ENCODE measurements around the gene FAM124A.

Gene FAM124A

GRCh38 chr13:51241720-51242119, 19.5 kb downstream of the FAM124A start:
- DNase-seq (ENCODE audit: low read depth in 3 of 3), result no peak

- no peak for DNase-seq (ENCODE audit: low read depth in 3 of 3)
These were observed 21.0 kb downstream of the FAM124A start for GRCh38 chr13:51243227-51243626.

GRCh38 chr13:51243832-51244231, 21.6 kb downstream of the FAM124A start:
- DNase-seq (ENCODE audit: low read depth in 3 of 3), result no peak

- DNase-seq (ENCODE audit: low read depth in 3 of 3), result no peak
These were observed 22.6 kb downstream of the FAM124A start for GRCh38 chr13:51244637-51245405.

GRCh38 chr13:51245583-51245982, 23.4 kb downstream of the FAM124A start:
- no peak for DNase-seq (ENCODE audit: low read depth in 3 of 3)

GRCh38 chr13:51246025-51246417, 23.8 kb downstream of the FAM124A start:
- DNase-seq (ENCODE audit: low read depth in 3 of 3), result no peak

- DNase-seq (ENCODE audit: low read depth in 3 of 3), result no peak
These were observed 24.4 kb downstream of the FAM124A start for GRCh38 chr13:51246418-51247277.

GRCh38 chr13:51249255-51249654, 27.1 kb downstream of the FAM124A start:
- no peak for DNase-seq (ENCODE audit: low read depth in 3 of 3)

GRCh38 chr13:51249770-51250741, 27.9 kb downstream of the FAM124A start:
- no peak for DNase-seq (ENCODE audit: low read depth in 3 of 3)

- no peak for DNase-seq (ENCODE audit: low read depth in 3 of 3)
These were observed 29.3 kb downstream of the FAM124A start for GRCh38 chr13:51251480-51251879.

GRCh38 chr13:51252954-51253532, 30.8 kb downstream of the FAM124A start:
- DNase-seq (ENCODE audit: low read depth in 3 of 3), result no peak

GRCh38 chr13:51255556-51255955, 33.4 kb downstream of the FAM124A start:
- no peak for DNase-seq (ENCODE audit: low read depth in 3 of 3)

GRCh38 chr13:51257187-51257586, 35.0 kb downstream of the FAM124A start:
- DNase-seq (ENCODE audit: low read depth in 3 of 3), result no peak

GRCh38 chr13:51258612-51259548, 36.7 kb downstream of the FAM124A start:
- no peak for DNase-seq (ENCODE audit: low read depth in 3 of 3)

GRCh38 chr13:51260154-51260553, 38.0 kb downstream of the FAM124A start:
- DNase-seq (ENCODE audit: low read depth in 3 of 3), result no peak

GRCh38 chr13:51261610-51262249, 39.5 kb downstream of the FAM124A start:
- DNase-seq (ENCODE audit: low read depth in 3 of 3), result no peak

- no peak for DNase-seq (ENCODE audit: low read depth in 3 of 3)
These were observed 40.5 kb downstream of the FAM124A start for GRCh38 chr13:51262501-51263211.

- DNase-seq (ENCODE audit: low read depth in 3 of 3), result no peak
These were observed 44.4 kb downstream of the FAM124A start for GRCh38 chr13:51266642-51267041.

GRCh38 chr13:51267622-51268021, 45.4 kb downstream of the FAM124A start:
- no peak for DNase-seq (ENCODE audit: low read depth in 3 of 3)
